K562 (cell line): ENCODE measurements around the gene HEMGN. TPM values are rescaled to one million over a fixed set of nuclear protein-coding genes. Genes with fewer than 3 reads are reported as not detected.

Experiments used
- ATAC-seq: fragments of 200-7000 bp; cut with Tn5 transposase; 3 replicates; pipeline ENCODE4 v1.9.1; 2020; ENCODE audit warnings: moderate library complexity
- BruUV-seq: library from RNA; stranded (reverse); fragments of 400-500 nt; replicated peaks from 2 replicates; lab custom pipeline; 2021; lab: Mats Ljungman, UMichigan
- CTCF ChIA-PET: fragments of 300-600 bp; formaldehyde crosslinking; extraction: SDS; loops from one replicate; lab custom pipeline; 2021; ENCODE audit warnings: low intra/inter-chr PET ratio; lab: Yijun Ruan, JAX
- POLR2A ChIA-PET: fragments of 300-600, 350-650 bp; sonication (Branson Sonifier 250); formaldehyde crosslinking; extraction: SDS; loops from one replicate; lab custom pipeline; 2021; ENCODE audit warnings: antibody characterized with exemption, inconsistent platforms; lab: Yijun Ruan, JAX
- DNase-seq, 4 experiments: peaks; one replicate each; pipeline versions ENCODE4 v3.0.0 to v3.0.0-alpha.2; 2011 to 2018; ENCODE audit warnings: low spot score in 3 of 4, mixed read lengths in 3 of 4; ENCODE audit errors: extremely low read depth in 1 of 4
- FAIRE-seq: peaks from 2 replicates; lab custom pipeline; 2011; peaks lifted over from hg19 to GRCh38; lab: Jason Lieb, UNC
- H2AFZ ChIP-seq: 2 replicates; pipeline ENCODE4 v1.6.0; 2011; ENCODE audit warnings: low read depth, low read length, control low read depth, inconsistent platforms
- H3K27ac ChIP-seq: fragments of 200-600 bp; 3 replicates; pipeline ENCODE4 v1.8.0; 2011; ENCODE audit warnings: low read depth, mild to moderate bottlenecking, control low read depth, inconsistent platforms, low read length, moderate library complexity, mixed read lengths; ENCODE audit errors: extremely low read depth
- H3K27me3 ChIP-seq, 2 experiments: fragments of 300-600 bp in 1 of 2; 2 replicates in 1 of 2; 3 replicates in 1 of 2; pipeline versions ENCODE4 v1.6.0 to v1.8.0; 2011; ENCODE audit warnings: inconsistent platforms in 2 of 2, low read length in 2 of 2, mild to moderate bottlenecking in 1 of 2, mixed read lengths in 1 of 2, moderate library complexity in 1 of 2; ENCODE audit not compliant: control insufficient read depth in 2 of 2, insufficient read depth in 2 of 2
- H3K36me3 ChIP-seq: fragments of 300-600 bp; 3 replicates; pipeline ENCODE4 v1.8.0; 2011; ENCODE audit warnings: mild to moderate bottlenecking, low read length, inconsistent platforms; ENCODE audit not compliant: control insufficient read depth, insufficient read depth
- H3K4me1 ChIP-seq, 2 experiments: fragments of 200-600 bp in 1 of 2; replicated peaks in 1 of 2; 2 replicates in 1 of 2; 3 replicates in 1 of 2; pipeline versions ENCODE4 v1.5.1 to v1.8.0; 2011; ENCODE audit warnings: inconsistent platforms in 2 of 2, low read length in 2 of 2, mild to moderate bottlenecking in 1 of 2, mixed read lengths in 1 of 2, moderate library complexity in 1 of 2; ENCODE audit not compliant: control insufficient read depth in 2 of 2, insufficient read depth in 2 of 2
- H3K4me2 ChIP-seq: 2 replicates; pipeline ENCODE4 v1.6.1; 2011; ENCODE audit warnings: low read length, control low read depth, inconsistent platforms, mixed read lengths; ENCODE audit not compliant: insufficient read depth
- H3K4me3 ChIP-seq: fragments of 200-600 bp; sonication (generic), shearing (Covaris generic); 2 replicates; pipeline ENCODE4 v1.5.1; 2016; ENCODE audit warnings: control low read depth, inconsistent platforms
- H3K79me2 ChIP-seq: fragments of 200-600 bp; 3 replicates; pipeline ENCODE4 v1.8.0; 2011; ENCODE audit warnings: low read length, inconsistent platforms; ENCODE audit not compliant: control insufficient read depth, insufficient read depth
- H3K9ac ChIP-seq, 2 experiments: 2 replicates each; pipeline versions ENCODE4 v1.6.0 to v1.6.1; 2011; ENCODE audit warnings: low read depth in 2 of 2, low read length in 2 of 2, control low read depth in 1 of 2, inconsistent platforms in 1 of 2, mild to moderate bottlenecking in 1 of 2, mixed read lengths in 1 of 2; ENCODE audit not compliant: insufficient read depth in 1 of 2
- H3K9me1 ChIP-seq: one replicate; pipeline ENCODE4 v1.6.0; 2011; ENCODE audit warnings: inconsistent platforms, mild to moderate bottlenecking, low read length, moderate library complexity; ENCODE audit not compliant: control insufficient read depth, insufficient read depth
- H3K9me3 ChIP-seq: replicated peaks from 2 replicates; pipeline ENCODE4 v1.5.1; 2011; ENCODE audit warnings: low read depth, low read length, inconsistent platforms; ENCODE audit not compliant: control insufficient read depth, insufficient read depth
- H4K20me1 ChIP-seq: replicated peaks from 2 replicates; pipeline ENCODE4 v1.6.1; 2011; ENCODE audit warnings: low read length, inconsistent platforms, mixed read lengths; ENCODE audit not compliant: control insufficient read depth, insufficient read depth
- ARHGAP35 ChIP-seq: fragments of 450-650 bp; IDR thresholded peaks from 2 replicates; pipeline ENCODE4 v1.6.1; 2018; ENCODE audit not compliant: partially characterized antibody
- ATF7 ChIP-seq: fragments of 450-650 bp; IDR thresholded peaks from 2 replicates; pipeline ENCODE4 v1.7.1; 2014; ENCODE audit warnings: mild to moderate bottlenecking, moderate library complexity
- CTCF ChIP-seq, 3 experiments: IDR thresholded peaks in 2 of 3; conservative IDR thresholded peaks in 1 of 3; 2 replicates each; pipeline ENCODE4 v1.5.1; 2011 to 2012; ENCODE audit warnings: low read length in 3 of 3, mild to moderate bottlenecking in 3 of 3, control low read depth in 2 of 3, improper control_type of control experiment in 1 of 3, inconsistent platforms in 1 of 3, low read depth in 1 of 3, mixed read lengths in 1 of 3, moderate library complexity in 1 of 3; ENCODE audit not compliant: insufficient read depth in 2 of 3
- KLF1 ChIP-seq: fragments of 450-650 bp; IDR thresholded peaks from 2 replicates; pipeline ENCODE4 v1.6.1; 2016; ENCODE audit warnings: missing genetic modification characterization, missing compliant biosample characterization
- MEIS2 ChIP-seq: fragments of 450-650 bp; IDR thresholded peaks from 2 replicates; pipeline ENCODE4 v1.6.1; 2014; ENCODE audit warnings: mild to moderate bottlenecking; ENCODE audit not compliant: partially characterized antibody
- PCBP2 ChIP-seq: fragments of 200-400 bp; formaldehyde crosslinking; IDR thresholded peaks from 2 replicates; pipeline ENCODE4 v1.6.1; 2018; ENCODE audit warnings: low read length, low read depth, mild to moderate bottlenecking, moderate library complexity; ENCODE audit not compliant: poor library complexity, severe bottlenecking
- PTTG1 ChIP-seq: fragments of 450-650 bp; IDR thresholded peaks from 2 replicates; pipeline ENCODE4 v1.6.1; 2016; ENCODE audit warnings: low read depth, mild to moderate bottlenecking, missing genetic modification characterization, missing compliant biosample characterization
- STAG1 ChIP-seq: sonication (generic); formaldehyde crosslinking; IDR thresholded peaks from 2 replicates; pipeline ENCODE4 v1.5.0; 2020; ENCODE audit warnings: missing genetic modification reagents, borderline replicate concordance
- XRCC3 ChIP-seq: fragments of 450-650 bp; IDR thresholded peaks from 2 replicates; pipeline ENCODE4 v1.6.1; 2017; ENCODE audit warnings: mild to moderate bottlenecking, moderate library complexity
- ZNF217 ChIP-seq: sonication (generic); formaldehyde crosslinking; IDR thresholded peaks from 2 replicates; pipeline ENCODE4 v1.8.0; 2022; ENCODE audit warnings: mild to moderate bottlenecking, missing genetic modification reagents
- ZNF316 ChIP-seq: fragments of 450-650 bp; IDR thresholded peaks from 2 replicates; pipeline ENCODE4 v1.6.1; 2016
- ZNF778 ChIP-seq: fragments of 450-650 bp; formaldehyde crosslinking; IDR thresholded peaks from 2 replicates; pipeline ENCODE4 v1.4.0; 2020; ENCODE audit warnings: mild to moderate bottlenecking, moderate library complexity
- WGBS: fragments of 100-300 bp; shearing (Covaris generic); methylation state at CpG from one replicate; pipeline ENCODE4 v1.1.6; 2016; ENCODE audit warnings: low coverage, mixed read lengths; ENCODE audit not compliant: insufficient coverage; ENCODE audit errors: missing lambda C conversion rate; 5-methylcytosine and 5-hydroxymethylcytosine counted together
- in situ Hi-C: fragments of 300-500 bp; cut with MboI; formaldehyde crosslinking; loops from 4 replicates; pipeline ENCODE4 v1.15.0; 2018; ENCODE audit warnings: inconsistent platforms, mixed read lengths
- intact Hi-C: fragments of 100-400 bp; cut with micrococcal nuclease; formaldehyde crosslinking; loops from 2 replicates; pipeline ENCODE4 v1.14.2; 2022
- polyA plus RNA-seq, 8 experiments: library from polyadenylated mRNA; depleted of rRNA in 4 of 8; stranded (reverse) in 5 of 8; unstranded in 3 of 8; fragments of >200 nt; fragmentation: Nextera tagmentation in 2 of 8; fragmentation: Illumina TruSeq in 1 of 8; extraction: Ambion mirVana in 2 of 8; extraction: Trizol in 1 of 8; gene quantifications; 2 replicates each; pipeline versions ENCODE4 v1.2.1 to v1.2.3, GENCODE V29; 2011 to 2014; ENCODE audit warnings: inconsistent platforms in 1 of 8, missing spikeins in 1 of 8
- total RNA-seq, 7 experiments: library from RNA; depleted of rRNA in 6 of 7; stranded (reverse); fragments of >200 nt in 6 of 7; fragmentation: Illumina TruSeq in 2 of 7; extraction: Trizol in 2 of 7; gene quantifications; 2 replicates each; pipeline versions ENCODE4 v1.2.1 to v1.2.3, GENCODE V29; 2011 to 2021; ENCODE audit warnings: low replicate concordance in 1 of 7
- TF ChIP-seq, protein P1 (sequence below): sonication (generic); formaldehyde crosslinking; IDR thresholded peaks from 2 replicates; pipeline ENCODE4 v1.8.1; 2022; ENCODE audit warnings: missing genetic modification reagents
- TF ChIP-seq, protein P2 (sequence below): sonication (generic); formaldehyde crosslinking; IDR thresholded peaks from 2 replicates; pipeline ENCODE4 v1.8.0; 2022; ENCODE audit warnings: mild to moderate bottlenecking, missing genetic modification reagents, borderline replicate concordance

Gene HEMGN
- total and polyA plus RNA-seq, 9 of the 15 experiments (the other 6 are each of a cell fraction or from before 2014, with no cell fraction given): 56.3 to 258 (median 137) TPM

DNA sequence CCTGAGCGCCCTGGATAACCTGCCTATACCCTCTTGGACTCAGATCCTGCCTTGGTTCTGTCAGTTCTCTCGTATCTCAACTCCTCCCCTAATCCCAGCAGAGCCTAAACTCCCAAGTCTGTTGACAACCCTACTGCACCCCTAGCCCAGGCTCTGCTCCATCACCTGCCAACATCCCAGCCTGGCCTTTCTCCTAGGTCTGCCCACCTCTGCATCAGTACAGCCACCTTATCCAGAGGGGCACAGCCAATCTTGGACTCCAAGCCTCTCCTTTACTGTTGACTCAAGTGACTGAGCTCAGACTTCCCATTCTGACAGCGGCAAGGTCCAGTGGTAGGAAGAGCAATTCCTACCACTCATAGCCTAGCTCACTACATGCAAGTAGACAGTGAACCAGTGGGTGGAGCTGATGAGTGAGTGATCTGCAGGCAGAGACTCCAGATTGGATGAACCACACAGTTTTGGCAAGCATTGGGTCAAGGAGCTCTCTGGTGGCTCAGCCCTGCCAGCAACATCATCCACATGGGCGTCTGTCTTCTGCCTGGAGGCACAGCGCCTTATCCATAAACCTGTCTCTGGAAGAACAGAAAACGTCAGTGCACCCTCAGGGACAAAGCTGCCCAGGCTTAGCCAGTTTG, 42.2 kb downstream of the HEMGN start:
- WGBS: 22% methylated on average over 6 of the region's 6 CpGs
- peak; percentile 22 to 62 (median 48) for DNase-seq
- Histone ChIP-seq H2AFZ (no peak overlapping the region), H3K4me3 (no peak overlapping the region), H3K4me1 (no peaks in the 10 kb centered on the region), H3K79me2 (no peaks in the 10 kb centered on the region), H3K9me3 (no peaks in the 10 kb centered on the region), H3K9me1 (no peaks in the 10 kb centered on the region), H4K20me1 (no peaks in the 10 kb centered on the region), H3K27ac (no peak overlapping the region), H3K4me2 (no peak overlapping the region), H3K27me3 (no peaks in the 10 kb centered on the region), H3K9ac (no peak overlapping the region), H3K36me3 (no peaks in the 10 kb centered on the region)
- FAIRE-seq: peak; percentile 93
- in situ Hi-C loops (loop anchor here (10.0 kb wide), 1 partner anchor 171 kb away; no protein-coding TSS in a partner anchor), intact Hi-C loops (loop anchor here (10.0 kb wide), 1 partner anchor 431 kb away; no protein-coding TSS in a partner anchor)
- ChIA-PET CTCF (no interaction called here), POLR2A (interaction anchor here (0.6 to 1.3 kb wide), 5 partner anchors 14 to 787 kb away, joined by 3 to 5 read pairs (median 4); no protein-coding TSS in a partner anchor)
- ATAC-seq: peak; percentile 95
- no TSS peak for BruUV-seq
- TF ChIP-seq ZNF217 (no peak), ARHGAP35 (no peak), PTTG1 (tag) (no peak), CTCF (IDR thresholded peaks at IDR 0.05 in 2 of 3, conservative IDR thresholded peaks at IDR 0.05 in 1 of 3; ENCODE audit: insufficient read depth in 2 of 3, low read depth in 1 of 3, low read length in 3 of 3) (peak; percentile 56 to 60 (median 58)), PCBP2 (no peak), ATF7 (no peak), ZNF316 (no peak), MEIS2 (peak; percentile 42), XRCC3 (no peak), ZNF778 (CRISPR knock-in tag) (no peak), KLF1 (no peak), STAG1 (CRISPR knock-in tag) (peak; percentile 29; the same call in 1 of the 2 replicates)
- TF ChIP-seq, protein P1, sequence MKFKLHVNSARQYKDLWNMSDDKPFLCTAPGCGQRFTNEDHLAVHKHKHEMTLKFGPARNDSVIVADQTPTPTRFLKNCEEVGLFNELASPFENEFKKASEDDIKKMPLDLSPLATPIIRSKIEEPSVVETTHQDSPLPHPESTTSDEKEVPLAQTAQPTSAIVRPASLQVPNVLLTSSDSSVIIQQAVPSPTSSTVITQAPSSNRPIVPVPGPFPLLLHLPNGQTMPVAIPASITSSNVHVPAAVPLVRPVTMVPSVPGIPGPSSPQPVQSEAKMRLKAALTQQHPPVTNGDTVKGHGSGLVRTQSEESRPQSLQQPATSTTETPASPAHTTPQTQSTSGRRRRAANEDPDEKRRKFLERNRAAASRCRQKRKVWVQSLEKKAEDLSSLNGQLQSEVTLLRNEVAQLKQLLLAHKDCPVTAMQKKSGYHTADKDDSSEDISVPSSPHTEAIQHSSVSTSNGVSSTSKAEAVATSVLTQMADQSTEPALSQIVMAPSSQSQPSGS (CRISPR knock-in tag): no peak
- TF ChIP-seq, protein P2, sequence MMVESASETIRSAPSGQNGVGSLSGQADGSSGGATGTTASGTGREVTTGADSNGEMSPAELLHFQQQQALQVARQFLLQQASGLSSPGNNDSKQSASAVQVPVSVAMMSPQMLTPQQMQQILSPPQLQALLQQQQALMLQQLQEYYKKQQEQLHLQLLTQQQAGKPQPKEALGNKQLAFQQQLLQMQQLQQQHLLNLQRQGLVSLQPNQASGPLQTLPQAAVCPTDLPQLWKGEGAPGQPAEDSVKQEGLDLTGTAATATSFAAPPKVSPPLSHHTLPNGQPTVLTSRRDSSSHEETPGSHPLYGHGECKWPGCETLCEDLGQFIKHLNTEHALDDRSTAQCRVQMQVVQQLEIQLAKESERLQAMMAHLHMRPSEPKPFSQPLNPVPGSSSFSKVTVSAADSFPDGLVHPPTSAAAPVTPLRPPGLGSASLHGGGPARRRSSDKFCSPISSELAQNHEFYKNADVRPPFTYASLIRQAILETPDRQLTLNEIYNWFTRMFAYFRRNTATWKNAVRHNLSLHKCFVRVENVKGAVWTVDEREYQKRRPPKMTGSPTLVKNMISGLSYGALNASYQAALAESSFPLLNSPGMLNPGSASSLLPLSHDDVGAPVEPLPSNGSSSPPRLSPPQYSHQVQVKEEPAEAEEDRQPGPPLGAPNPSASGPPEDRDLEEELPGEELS (CRISPR knock-in tag): no peak
